H9 (cell line): ENCODE results near the gene ZSCAN25. TPM values are rescaled to one million over a fixed set of nuclear protein-coding genes. Genes with fewer than 3 reads are reported as not detected.
"Not testable (repeated sequence)": the region's sequence is repeated elsewhere in the genome, so short reads cannot be mapped to it uniquely, and the experiment has no call there.

Experiments used
- DNase-seq: peaks from one replicate; pipeline ENCODE4 v3.0.0-alpha.2; 2017
- H2AFZ ChIP-seq: one replicate; pipeline ENCODE4 v1.6.1; 2013; ENCODE audit warnings: mild to moderate bottlenecking, low read length, control low read depth, moderate library complexity
- H2AK5ac ChIP-seq: 2 replicates; pipeline ENCODE4 v1.6.1; 2013; ENCODE audit warnings: low read length, control low read depth, mixed read lengths; ENCODE audit not compliant: insufficient read length
- H2BK120ac ChIP-seq: one replicate; pipeline ENCODE4 v1.6.1; 2013; ENCODE audit warnings: low read depth, mild to moderate bottlenecking, low read length, control low read depth, inconsistent platforms; ENCODE audit not compliant: poor library complexity, severe bottlenecking
- H2BK12ac ChIP-seq: 2 replicates; pipeline ENCODE4 v1.6.1; 2013; ENCODE audit warnings: low read length, control low read depth, mixed read lengths, low read depth; ENCODE audit not compliant: insufficient read length
- H2BK15ac ChIP-seq: 2 replicates; pipeline ENCODE4 v1.6.1; 2013; ENCODE audit warnings: low read depth, low read length, control low read depth
- H2BK20ac ChIP-seq: one replicate; pipeline ENCODE4 v1.6.1; 2013; ENCODE audit warnings: low read depth, mild to moderate bottlenecking, low read length, control low read depth, inconsistent platforms; ENCODE audit not compliant: poor library complexity, severe bottlenecking
- H2BK5ac ChIP-seq: 2 replicates; pipeline ENCODE4 v1.6.1; 2013; ENCODE audit warnings: low read length, control low read depth, mixed read lengths; ENCODE audit not compliant: insufficient read length
- H3K14ac ChIP-seq: 2 replicates; pipeline ENCODE4 v1.6.1; 2013; ENCODE audit warnings: low read length, control low read depth; ENCODE audit not compliant: insufficient read depth
- H3K18ac ChIP-seq: 2 replicates; pipeline ENCODE4 v1.6.1; 2013; ENCODE audit warnings: low read depth, mild to moderate bottlenecking, mixed read lengths, low read length, control low read depth; ENCODE audit not compliant: insufficient read length
- H3K23ac ChIP-seq: 2 replicates; pipeline ENCODE4 v1.6.1; 2013; ENCODE audit warnings: low read length, control low read depth, mixed read lengths, low read depth; ENCODE audit not compliant: insufficient read length
- H3K23me2 ChIP-seq: 2 replicates; pipeline ENCODE4 v1.6.1; 2013; ENCODE audit warnings: low read depth, mild to moderate bottlenecking, mixed read lengths, low read length, control low read depth; ENCODE audit not compliant: insufficient read length, poor library complexity, severe bottlenecking
- H3K27ac ChIP-seq: 2 replicates; pipeline ENCODE4 v1.5.1; 2013; ENCODE audit warnings: low read length, control low read depth, mixed read lengths, low read depth; ENCODE audit not compliant: insufficient read length
- H3K27me3 ChIP-seq: 2 replicates; pipeline ENCODE4 v1.6.1; 2013; ENCODE audit warnings: low read length, control low read depth, inconsistent platforms; ENCODE audit not compliant: insufficient read depth
- H3K4ac ChIP-seq: 2 replicates; pipeline ENCODE4 v1.6.1; 2013; ENCODE audit warnings: low read depth, mild to moderate bottlenecking, control low read depth, inconsistent platforms, low read length, moderate library complexity
- H3K4me1 ChIP-seq: 2 replicates; pipeline ENCODE4 v1.6.1; 2013; ENCODE audit warnings: low read length, control low read depth, inconsistent platforms; ENCODE audit not compliant: insufficient read depth
- H3K4me2 ChIP-seq: 2 replicates; pipeline ENCODE4 v1.6.1; 2013; ENCODE audit warnings: low read length, control low read depth, mixed read lengths; ENCODE audit not compliant: insufficient read length, insufficient read depth
- H3K56ac ChIP-seq: 2 replicates; pipeline ENCODE4 v1.6.1; 2013; ENCODE audit warnings: low read depth, mild to moderate bottlenecking, mixed read lengths, low read length, control low read depth; ENCODE audit not compliant: insufficient read length
- H3K79me1 ChIP-seq: 2 replicates; pipeline ENCODE4 v1.6.1; 2013; ENCODE audit warnings: low read depth, mild to moderate bottlenecking, moderate library complexity, low read length, control low read depth, inconsistent platforms; ENCODE audit not compliant: insufficient read depth, poor library complexity, severe bottlenecking
- H3K79me2 ChIP-seq: 2 replicates; pipeline ENCODE4 v1.6.1; 2013; ENCODE audit warnings: low read length, control low read depth, inconsistent platforms; ENCODE audit not compliant: insufficient read depth
- H3K9ac ChIP-seq: 2 replicates; pipeline ENCODE4 v1.6.1; 2013; ENCODE audit warnings: low read length, control low read depth, mixed read lengths; ENCODE audit not compliant: insufficient read length; ENCODE audit errors: extremely low read depth
- H3K9me3 ChIP-seq: one replicate; pipeline ENCODE4 v1.6.1; 2013; ENCODE audit warnings: low read depth, low read length, inconsistent platforms; ENCODE audit not compliant: control insufficient read depth
- H3T11ph ChIP-seq: one replicate; pipeline ENCODE4 v1.6.1; 2013; ENCODE audit warnings: mild to moderate bottlenecking, low read length, control low read depth, inconsistent platforms
- H4K20me1 ChIP-seq: one replicate; pipeline ENCODE4 v1.6.1; 2013; ENCODE audit not compliant: control insufficient read depth, insufficient read length, insufficient read depth
- H4K5ac ChIP-seq: 2 replicates; pipeline ENCODE4 v1.6.1; 2013; ENCODE audit warnings: low read depth, mild to moderate bottlenecking, mixed read lengths, low read length, control low read depth; ENCODE audit not compliant: insufficient read length
- H4K8ac ChIP-seq: replicated peaks from 2 replicates; pipeline ENCODE4 v1.6.1; 2013; ENCODE audit warnings: low read length, control low read depth, mixed read lengths, low read depth; ENCODE audit not compliant: insufficient read length
- H4K91ac ChIP-seq: 2 replicates; pipeline ENCODE4 v1.6.1; 2013; ENCODE audit warnings: low read depth, mild to moderate bottlenecking, moderate library complexity, mixed read lengths, low read length, control low read depth; ENCODE audit not compliant: insufficient read length
- H3K27ac Mint-ChIP-seq, 3 experiments: 2 replicates in 2 of 3; 3 replicates in 1 of 3; pipeline ENCODE4 v1.8.0; 2020 to 2021; ENCODE audit warnings: mixed read lengths in 3 of 3, mild to moderate bottlenecking in 1 of 3, moderate library complexity in 1 of 3
- H3K27me3 Mint-ChIP-seq: 2 replicates; pipeline ENCODE4 v1.8.0; 2021; ENCODE audit warnings: low read depth, mild to moderate bottlenecking, moderate library complexity, mixed read lengths
- H3K36me3 Mint-ChIP-seq, 3 experiments: 2 replicates in 2 of 3; 3 replicates in 1 of 3; pipeline ENCODE4 v1.8.0; 2020 to 2021; ENCODE audit warnings: low read depth in 3 of 3, mixed read lengths in 3 of 3; ENCODE audit not compliant: insufficient read depth in 1 of 3
- H3K4me1 Mint-ChIP-seq, 2 experiments: 2 replicates each; pipeline ENCODE4 v1.8.0; 2020; ENCODE audit warnings: mixed read lengths in 2 of 2
- H3K4me3 Mint-ChIP-seq, 2 experiments: 2 replicates in 1 of 2; 3 replicates in 1 of 2; pipeline ENCODE4 v1.8.0; 2020 to 2021; ENCODE audit warnings: mild to moderate bottlenecking in 2 of 2, mixed read lengths in 2 of 2, moderate library complexity in 1 of 2
- H3K9me3 Mint-ChIP-seq, 2 experiments: 2 replicates in 1 of 2; 3 replicates in 1 of 2; pipeline ENCODE4 v1.8.0; 2020; ENCODE audit warnings: mild to moderate bottlenecking in 2 of 2, mixed read lengths in 2 of 2, moderate library complexity in 1 of 2
- CTCF ChIP-seq: fragments of 200-600 bp; sonication (generic); conservative IDR thresholded peaks from 3 replicates; pipeline ENCODE4 v1.8.0; 2021; ENCODE audit warnings: antibody characterized with exemption, mild to moderate bottlenecking
- WGBS: extraction: QIAGEN DNeasy Blood & Tissue Kit; methylation state at CpG from one replicate; pipeline ENCODE4 v1.1.7; 2013; ENCODE audit warnings: missing lambda C conversion rate, low lambda C conversion rate, mixed read lengths; ENCODE audit not compliant: insufficient read length; ENCODE audit errors: extremely low coverage; 5-methylcytosine and 5-hydroxymethylcytosine counted together
- total RNA-seq: library from RNA; stranded (reverse); gene quantifications from 2 replicates; pipeline ENCODE4 v1.2.1, GENCODE V29; 2021

Gene ZSCAN25
- total RNA-seq, 1 experiment from 2014 or later = 21.3 TPM

- Histone ChIP-seq H3K4me2 (peak overlapping the region; percentile 84), H2BK5ac (no peak overlapping the region), H3K23me2 (peaks cover 10% of the 10 kb centered on the region), H3K9me3 (no peaks in the 10 kb centered on the region), H3K27ac (peak overlapping the region; percentile 26), H3T11ph (no peak overlapping the region), H2BK120ac (no peak overlapping the region), H3K56ac (no peak overlapping the region), H3K9ac (peak overlapping the region; percentile 55), H2AK5ac (no peak overlapping the region), H2AFZ (peak overlapping the region; percentile 17), H2BK20ac (no peak overlapping the region), H3K4ac (no peak overlapping the region), H3K4me1 (no peaks in the 10 kb centered on the region), H4K8ac (no peak overlapping the region), H3K18ac (peak overlapping the region; percentile 70), H3K79me1 (no peaks in the 10 kb centered on the region), H3K79me2 (no peaks in the 10 kb centered on the region), H3K23ac (no peak overlapping the region), H4K91ac (no peak overlapping the region), H2BK15ac (no peak overlapping the region), H4K20me1 (no peaks in the 10 kb centered on the region), H2BK12ac (no peak overlapping the region), H3K14ac (peak overlapping the region; percentile 78), H3K27me3 (no peaks in the 10 kb centered on the region), H4K5ac (no peak overlapping the region)
- no peaks in the 10 kb centered on the region for H3K9me3 Mint-ChIP-seq
- peak overlapping the region; percentile 83 to 88 for H3K4me3 Mint-ChIP-seq
- WGBS = no CpG with 5 or more reads among the region's 54 CpGs
- no peaks in the 10 kb centered on the region for H3K36me3 Mint-ChIP-seq
- peaks cover 27 to 34% of the 10 kb centered on the region in 2 experiments for H3K4me1 Mint-ChIP-seq
- peak overlapping the region; percentile 79 to 98 (median 98) for H3K27ac Mint-ChIP-seq
- TF ChIP-seq CTCF = peak; percentile 75
- no peaks in the 10 kb centered on the region; the same call in 1 of the 2 replicates for H3K27me3 Mint-ChIP-seq
- peak; percentile 83 for DNase-seq
Measured at GRCh38 chr7:99579956-99580777, 36.6 kb upstream of the ZSCAN25 start.

- peak overlapping the region; percentile 84 for H3K4me2 ChIP-seq
- no CpG with 5 or more reads among the region's 4 CpGs for WGBS
- not testable (repeated sequence) for H3K27me3 Mint-ChIP-seq, H3K36me3 Mint-ChIP-seq, H2BK15ac ChIP-seq, H2BK5ac ChIP-seq, H3K4ac ChIP-seq, H3K27me3 ChIP-seq, H4K8ac ChIP-seq, H4K20me1 ChIP-seq, H3K56ac ChIP-seq, H2AFZ ChIP-seq, H4K5ac ChIP-seq, H4K91ac ChIP-seq, H3K14ac ChIP-seq, H3K79me1 ChIP-seq, H2AK5ac ChIP-seq, H3K9me3 Mint-ChIP-seq, H2BK12ac ChIP-seq, H3K18ac ChIP-seq, H2BK120ac ChIP-seq, H3K23ac ChIP-seq, DNase-seq, H3K79me2 ChIP-seq, H3K4me1 ChIP-seq, H2BK20ac ChIP-seq, H3T11ph ChIP-seq, H3K9me3 ChIP-seq
- peaks cover 10% of the 10 kb centered on the region for H3K23me2 ChIP-seq
- H3K9ac ChIP-seq = peak overlapping the region; percentile 40
- H3K4me1 Mint-ChIP-seq = peaks cover 21 to 27% of the 10 kb centered on the region in 2 experiments
- H3K27ac Mint-ChIP-seq = peak overlapping the region; percentile 22 to 98 (median 98); a peak in 5 of 7 replicates
- peak overlapping the region; percentile 26 for H3K27ac ChIP-seq
- H3K4me3 Mint-ChIP-seq = peak overlapping the region; percentile 83 to 88
Measured at GRCh38 chr7:99580778-99581332, 35.9 kb upstream of the ZSCAN25 start.
